GM18907 (cell line): ENCODE results near the gene DPPA2.

Experiments used
- ATAC-seq: cut with Tn5 transposase; IDR thresholded peaks from one replicate; pipeline ENCODE4 v1.9.1; 2021; ENCODE audit warnings: mild to moderate bottlenecking, moderate library complexity; ENCODE audit not compliant: unreplicated experiment

DPPA2 gene

GRCh38 chr3:109325657-109326056 lies 9.3 kb upstream of the DPPA2 start:
- ATAC-seq, result no peak

GRCh38 chr3:109325109-109325508 lies 8.8 kb upstream of the DPPA2 start:
- ATAC-seq, result no peak

GRCh38 chr3:109313061-109313460 lies 3.3 kb downstream of the DPPA2 start:
- no peak for ATAC-seq

GRCh38 chr3:109297496-109297895 lies 18.8 kb downstream of the DPPA2 start:
- no peak for ATAC-seq

- no peak for ATAC-seq
Observed at GRCh38 chr3:109284071-109284470, 32.2 kb downstream of the DPPA2 start.

- no peak for ATAC-seq
Observed at GRCh38 chr3:109278546-109278945, 37.8 kb downstream of the DPPA2 start.

GRCh38 chr3:109278141-109278540 lies 38.2 kb downstream of the DPPA2 start:
- no peak for ATAC-seq

- ATAC-seq, result no peak
Observed at GRCh38 chr3:109275702-109276293, 40.5 kb downstream of the DPPA2 start.

- no peak for ATAC-seq
Observed at GRCh38 chr3:109270779-109271178, 45.5 kb downstream of the DPPA2 start.

GRCh38 chr3:109269577-109270275 lies 46.6 kb downstream of the DPPA2 start:
- ATAC-seq, result no peak

- ATAC-seq, result no peak
Observed at GRCh38 chr3:109268181-109268580, 48.1 kb downstream of the DPPA2 start.

GRCh38 chr3:109265295-109265694 lies 51.0 kb downstream of the DPPA2 start:
- ATAC-seq, result no peak

- no peak for ATAC-seq
Observed at GRCh38 chr3:109257269-109257668, 59.0 kb downstream of the DPPA2 start.

- ATAC-seq, result no peak
Observed at GRCh38 chr3:109254770-109255169, 61.5 kb downstream of the DPPA2 start.

- ATAC-seq, result no peak
Observed at GRCh38 chr3:109252641-109253040, 63.7 kb downstream of the DPPA2 start.
